BJ (cell line): Measurements from ENCODE around the gene FIGLA. TPM values are rescaled to one million over a fixed set of nuclear protein-coding genes. Genes with fewer than 3 reads are reported as not detected.

Experiments
- CTCF ChIA-PET: fragments of 350-600 bp; formaldehyde crosslinking; extraction: SDS; loops from one replicate; lab custom pipeline; 2021; ENCODE audit warnings: antibody characterized with exemption, inconsistent platforms; lab: Yijun Ruan, JAX
- POLR2A ChIA-PET: fragments of 300-600 bp; sonication (Branson Sonifier 250); formaldehyde crosslinking; extraction: SDS; loops from one replicate; lab custom pipeline; 2021; ENCODE audit warnings: antibody characterized with exemption; lab: Charles Lee
- DNase-seq: peaks from one replicate; pipeline ENCODE4 v3.0.0-alpha.2; 2011; ENCODE audit warnings: low read depth
- H3K27me3 ChIP-seq: 2 replicates; pipeline ENCODE4 v1.6.0; 2011; ENCODE audit warnings: low read length; ENCODE audit not compliant: control insufficient read depth, insufficient read depth
- H3K36me3 ChIP-seq: 2 replicates; pipeline ENCODE4 v1.5.1; 2011; ENCODE audit warnings: low read length; ENCODE audit not compliant: control insufficient read depth, insufficient read depth
- H3K4me3 ChIP-seq: 2 replicates; pipeline ENCODE4 v1.5.1; 2011; ENCODE audit warnings: low read depth, mild to moderate bottlenecking, control low read depth, low read length
- CTCF ChIP-seq: IDR thresholded peaks from 2 replicates; pipeline ENCODE4 v1.5.1; 2011; ENCODE audit warnings: low read depth, mild to moderate bottlenecking, control low read depth, inconsistent platforms, low read length, moderate library complexity; ENCODE audit not compliant: insufficient read depth
- polyA plus RNA-seq: library from polyadenylated mRNA; depleted of rRNA; stranded (reverse); fragments of >200 nt; gene quantifications from 2 replicates; pipeline ENCODE4 v1.2.3, GENCODE V29; 2011

FIGLA gene
- polyA plus RNA-seq, 1 experiment: not detected

- no peaks in the 10 kb centered on the region; the same call in 1 of the 2 replicates for H3K27me3 ChIP-seq
- no peak overlapping the region for H3K4me3 ChIP-seq
- no peaks in the 10 kb centered on the region for H3K36me3 ChIP-seq
- no peak for TF ChIP-seq CTCF
- CTCF ChIA-PET: no interaction called here
- POLR2A ChIA-PET: no interaction called here
- DNase-seq: no peak
Measured at GRCh38 chr2:70833246-70833645, 42.8 kb upstream of the FIGLA start.

GRCh38 chr2:70832386-70832785 lies 41.9 kb upstream of the FIGLA start:
- H3K36me3 ChIP-seq: no peaks in the 10 kb centered on the region
- CTCF ChIA-PET: no interaction called here
- H3K4me3 ChIP-seq: no peak overlapping the region
- no peaks in the 10 kb centered on the region; the same call in 1 of the 2 replicates for H3K27me3 ChIP-seq
- TF ChIP-seq CTCF: no peak
- no peak for DNase-seq
- POLR2A ChIA-PET: no interaction called here

GRCh38 chr2:70831861-70832260 lies 41.4 kb upstream of the FIGLA start:
- CTCF ChIA-PET: no interaction called here
- DNase-seq: no peak
- no peaks in the 10 kb centered on the region for H3K36me3 ChIP-seq
- H3K4me3 ChIP-seq: no peak overlapping the region
- POLR2A ChIA-PET: no interaction called here
- TF ChIP-seq CTCF: no peak
- H3K27me3 ChIP-seq: no peaks in the 10 kb centered on the region; the same call in 1 of the 2 replicates

- POLR2A ChIA-PET: no interaction called here
- DNase-seq: no peak
- Histone ChIP-seq H3K36me3 (no peaks in the 10 kb centered on the region), H3K27me3 (no peaks in the 10 kb centered on the region; the same call in 1 of the 2 replicates), H3K4me3 (no peak overlapping the region)
- CTCF ChIA-PET: interaction anchor here (1.6 kb wide), 1 partner anchor 118 kb away, joined by 5 read pairs; no protein-coding TSS in a partner anchor
- no peak for TF ChIP-seq CTCF
Measured at GRCh38 chr2:70830366-70830765, 39.9 kb upstream of the FIGLA start.

DNA sequence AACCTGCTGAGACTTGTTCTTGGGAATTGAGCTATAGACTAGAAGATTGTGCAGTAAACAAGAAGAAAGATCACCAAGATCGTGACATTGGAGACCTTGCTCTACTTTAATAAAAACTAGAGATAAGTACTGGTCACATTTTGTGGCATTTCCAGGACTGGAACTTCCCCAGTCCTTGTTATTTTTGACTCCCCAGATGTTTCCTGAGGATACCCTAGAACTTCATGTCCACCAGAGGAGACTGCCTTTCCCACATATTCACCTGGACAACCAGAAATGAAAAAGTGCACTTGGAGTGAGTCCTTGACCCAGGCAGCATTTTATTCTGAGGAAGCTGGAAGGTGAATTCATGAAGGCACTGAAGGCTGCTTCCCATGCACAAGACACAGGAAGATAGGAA lies 39.5 kb upstream of the FIGLA start:
- Histone ChIP-seq H3K27me3 (no peaks in the 10 kb centered on the region; the same call in 1 of the 2 replicates), H3K4me3 (no peak overlapping the region), H3K36me3 (no peaks in the 10 kb centered on the region)
- no peak for TF ChIP-seq CTCF
- POLR2A ChIA-PET: no interaction called here
- DNase-seq: no peak
- CTCF ChIA-PET: interaction anchor here (1.6 kb wide), 1 partner anchor 118 kb away, joined by 5 read pairs; no protein-coding TSS in a partner anchor
